SK-N-SH (cell line): ENCODE data around the gene PEX16.

Source experiments
- EP300 ChIP-seq, 2 experiments: IDR thresholded peaks; 2 replicates each; pipeline versions ENCODE4 v1.4.0 to v1.6.1; 2012; ENCODE audit warnings: borderline replicate concordance in 1 of 2, low read depth in 1 of 2, low read length in 1 of 2
- EZH2phosphoT487 ChIP-seq: fragments of 200-600 bp; sonication (generic); IDR thresholded peaks from 2 replicates; pipeline ENCODE4 v1.6.1; 2017; ENCODE audit warnings: low read depth, mixed run types, mild to moderate bottlenecking, antibody characterized with exemption, moderate library complexity, borderline replicate concordance
- FOXM1 ChIP-seq: IDR thresholded peaks from 2 replicates; pipeline ENCODE4 v1.4.0; 2012; ENCODE audit warnings: low read depth, mild to moderate bottlenecking
- REST ChIP-seq: IDR thresholded peaks from 2 replicates; pipeline ENCODE4 v1.6.1; 2012; ENCODE audit warnings: mild to moderate bottlenecking, low read depth, low read length, moderate library complexity
- SIN3A ChIP-seq: IDR thresholded peaks from 2 replicates; pipeline ENCODE4 v1.6.1; 2012; ENCODE audit warnings: low read depth, mild to moderate bottlenecking, low read length, moderate library complexity, borderline replicate concordance
- TAF1 ChIP-seq: IDR thresholded peaks from 2 replicates; pipeline ENCODE4 v1.6.1; 2012; ENCODE audit warnings: low read depth, mild to moderate bottlenecking, low read length, moderate library complexity, borderline replicate concordance
- USF1 ChIP-seq: IDR thresholded peaks from 2 replicates; pipeline ENCODE4 v1.4.0; 2012; ENCODE audit warnings: low read depth, borderline replicate concordance
- USF2 ChIP-seq: fragments of 150-350 bp; IDR thresholded peaks from 2 replicates; pipeline ENCODE4 v1.6.1; 2017; ENCODE audit warnings: antibody characterized with exemption, low read length, low read depth, borderline replicate concordance
- YY1 ChIP-seq: IDR thresholded peaks from 2 replicates; pipeline ENCODE4 v1.4.0; 2012; ENCODE audit warnings: low read depth, mild to moderate bottlenecking
- TF ChIP-seq, protein P1 (sequence below): fragments of 200-600 bp; sonication (generic); IDR thresholded peaks from 2 replicates; pipeline ENCODE4 v1.6.1; 2017; ENCODE audit warnings: antibody characterized with exemption, mild to moderate bottlenecking, moderate library complexity
- TF ChIP-seq, protein P2 (sequence below): IDR thresholded peaks from 2 replicates; pipeline ENCODE4 v1.4.0; 2012; ENCODE audit warnings: low read depth, borderline replicate concordance

- TF ChIP-seq FOXM1 (no peak), SIN3A (no peak), TAF1 (no peak), REST (no peak), USF2 (no peak), EP300 (IDR thresholded peaks at IDR 0.05; ENCODE audit: borderline replicate concordance in 1 of 2, low read depth in 1 of 2, low read length in 1 of 2) (no peak), EZH2phosphoT487 (no peak), YY1 (no peak), USF1 (no peak)
- TF ChIP-seq, protein P1, sequence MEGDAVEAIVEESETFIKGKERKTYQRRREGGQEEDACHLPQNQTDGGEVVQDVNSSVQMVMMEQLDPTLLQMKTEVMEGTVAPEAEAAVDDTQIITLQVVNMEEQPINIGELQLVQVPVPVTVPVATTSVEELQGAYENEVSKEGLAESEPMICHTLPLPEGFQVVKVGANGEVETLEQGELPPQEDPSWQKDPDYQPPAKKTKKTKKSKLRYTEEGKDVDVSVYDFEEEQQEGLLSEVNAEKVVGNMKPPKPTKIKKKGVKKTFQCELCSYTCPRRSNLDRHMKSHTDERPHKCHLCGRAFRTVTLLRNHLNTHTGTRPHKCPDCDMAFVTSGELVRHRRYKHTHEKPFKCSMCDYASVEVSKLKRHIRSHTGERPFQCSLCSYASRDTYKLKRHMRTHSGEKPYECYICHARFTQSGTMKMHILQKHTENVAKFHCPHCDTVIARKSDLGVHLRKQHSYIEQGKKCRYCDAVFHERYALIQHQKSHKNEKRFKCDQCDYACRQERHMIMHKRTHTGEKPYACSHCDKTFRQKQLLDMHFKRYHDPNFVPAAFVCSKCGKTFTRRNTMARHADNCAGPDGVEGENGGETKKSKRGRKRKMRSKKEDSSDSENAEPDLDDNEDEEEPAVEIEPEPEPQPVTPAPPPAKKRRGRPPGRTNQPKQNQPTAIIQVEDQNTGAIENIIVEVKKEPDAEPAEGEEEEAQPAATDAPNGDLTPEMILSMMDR: no peak
- TF ChIP-seq, protein P2, sequence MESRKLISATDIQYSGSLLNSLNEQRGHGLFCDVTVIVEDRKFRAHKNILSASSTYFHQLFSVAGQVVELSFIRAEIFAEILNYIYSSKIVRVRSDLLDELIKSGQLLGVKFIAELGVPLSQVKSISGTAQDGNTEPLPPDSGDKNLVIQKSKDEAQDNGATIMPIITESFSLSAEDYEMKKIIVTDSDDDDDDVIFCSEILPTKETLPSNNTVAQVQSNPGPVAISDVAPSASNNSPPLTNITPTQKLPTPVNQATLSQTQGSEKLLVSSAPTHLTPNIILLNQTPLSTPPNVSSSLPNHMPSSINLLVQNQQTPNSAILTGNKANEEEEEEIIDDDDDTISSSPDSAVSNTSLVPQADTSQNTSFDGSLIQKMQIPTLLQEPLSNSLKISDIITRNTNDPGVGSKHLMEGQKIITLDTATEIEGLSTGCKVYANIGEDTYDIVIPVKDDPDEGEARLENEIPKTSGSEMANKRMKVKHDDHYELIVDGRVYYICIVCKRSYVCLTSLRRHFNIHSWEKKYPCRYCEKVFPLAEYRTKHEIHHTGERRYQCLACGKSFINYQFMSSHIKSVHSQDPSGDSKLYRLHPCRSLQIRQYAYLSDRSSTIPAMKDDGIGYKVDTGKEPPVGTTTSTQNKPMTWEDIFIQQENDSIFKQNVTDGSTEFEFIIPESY: no peak
These were observed 44.1 kb upstream of the PEX16 start for GRCh38 chr11:45961751-45962240.
